D341Med (cell line): ENCODE results near the gene ADAMTS5.

ENCODE experiments used
- DNase-seq: peaks from one replicate; pipeline ENCODE4 v3.0.0; 2012; ENCODE audit warnings: low spot score

ADAMTS5 gene

DNA sequence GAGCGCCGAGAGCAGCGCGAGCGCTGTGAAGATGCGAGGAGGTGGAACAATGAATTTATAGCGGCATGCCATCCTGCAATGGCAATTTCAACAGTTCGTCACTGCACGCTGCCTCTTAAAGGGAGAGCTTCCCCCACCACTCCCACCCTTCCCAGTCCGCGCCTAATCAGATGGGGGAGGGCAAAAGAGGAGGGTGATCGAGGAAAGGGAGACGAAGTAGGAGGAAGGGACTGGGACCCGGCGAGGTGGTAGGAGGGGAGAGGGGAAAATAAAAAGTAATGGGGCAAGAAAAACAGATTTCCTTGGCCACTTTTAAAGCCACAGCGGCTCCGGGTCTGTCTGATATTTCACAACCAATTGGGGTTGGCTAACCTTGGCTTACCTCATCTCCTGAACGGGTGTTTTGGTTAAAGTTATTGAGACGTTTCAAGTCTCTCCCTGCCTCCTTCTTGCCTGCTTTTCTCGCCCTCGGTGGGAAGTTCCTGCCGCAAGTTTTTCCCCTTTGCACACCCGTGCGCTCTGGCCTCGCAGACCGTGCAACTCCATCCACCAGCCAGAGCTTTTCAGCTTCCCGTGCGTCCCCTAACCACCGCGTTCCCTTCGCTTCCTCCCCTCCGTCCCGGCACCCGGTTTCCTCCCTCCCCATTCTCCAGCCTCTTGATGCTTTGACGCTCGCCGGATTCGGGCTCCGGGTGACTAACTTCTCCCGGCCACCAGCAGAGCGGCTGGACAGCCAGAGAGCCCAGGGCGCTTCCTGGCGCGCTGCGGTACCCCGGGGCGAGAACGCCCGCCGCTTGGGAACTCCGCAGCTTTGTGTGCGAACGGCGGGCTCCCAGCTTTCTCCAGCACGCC is at the start of gene ADAMTS5:
TSS of gene ADAMTS5 (minus strand) at position 27 of the 852 bp plus-strand sequence. CDS start 697 bp downstream, outside the sequence.
- DNase-seq: peak; percentile 53

- no peak for DNase-seq
These were observed 34.6 kb upstream of the ADAMTS5 start for GRCh38 chr21:27001526-27001925.

DNA sequence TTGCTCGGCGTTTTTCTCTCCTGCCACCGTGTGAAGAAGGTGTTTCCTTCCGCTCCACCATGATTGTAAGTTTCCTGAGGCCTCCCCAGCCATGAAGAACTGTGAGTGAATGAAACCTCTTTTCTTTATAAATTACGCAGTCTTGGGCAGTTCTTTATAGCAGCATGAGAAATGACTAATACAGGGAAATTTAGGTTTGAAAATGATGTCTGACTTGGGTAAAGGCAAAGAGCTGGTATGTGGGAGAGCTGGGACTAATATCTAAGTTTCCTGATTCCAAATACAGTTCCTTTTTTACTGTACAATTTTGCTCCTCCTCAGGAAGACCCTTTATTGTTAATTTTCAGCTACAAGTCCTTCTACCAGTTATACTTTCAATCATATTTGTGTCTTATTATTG is 16.7 kb upstream of the ADAMTS5 start:
- DNase-seq: no peak

DNA sequence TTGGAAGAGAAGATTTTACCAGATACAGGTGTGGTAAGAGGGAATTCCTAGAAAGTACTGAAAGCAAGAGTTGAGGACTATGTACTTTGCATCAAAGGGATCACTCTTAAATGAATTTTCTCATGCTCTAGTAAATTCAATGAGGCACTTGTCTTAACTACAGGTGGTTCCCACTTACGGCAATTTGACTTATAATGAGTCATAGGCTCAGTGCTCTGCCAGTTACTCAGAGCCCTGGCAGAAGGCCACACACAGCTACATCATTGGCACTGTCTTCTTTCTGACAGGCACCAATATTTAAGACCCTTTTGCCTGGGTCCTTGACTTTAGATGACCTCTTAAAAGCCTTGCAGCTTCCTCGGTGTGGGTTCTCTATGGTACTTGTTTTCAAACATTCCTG is 15.9 kb upstream of the ADAMTS5 start:
- DNase-seq: no peak

- DNase-seq: no peak
These were observed 10.9 kb upstream of the ADAMTS5 start for GRCh38 chr21:26977746-26978145.

DNA sequence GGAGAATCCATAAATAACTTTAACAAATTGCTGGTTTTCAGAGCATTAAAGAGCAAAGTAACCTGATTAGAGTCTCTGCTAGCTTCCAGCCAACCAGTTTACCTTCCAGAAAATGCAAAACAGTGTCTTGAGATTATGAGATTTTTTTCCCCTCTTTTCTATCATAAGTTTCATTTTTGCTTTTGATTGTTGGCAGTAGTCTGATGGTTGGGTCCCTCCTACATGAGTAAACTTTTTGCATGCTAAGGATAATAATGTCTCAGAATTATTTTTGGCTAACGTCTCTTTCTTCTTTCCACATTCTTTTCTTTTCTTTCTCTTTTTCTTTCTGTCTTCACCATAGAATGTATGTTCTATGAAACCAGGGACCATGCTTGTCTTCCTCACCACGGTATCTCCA is 6.3 kb upstream of the ADAMTS5 start:
- DNase-seq: no peak

DNA sequence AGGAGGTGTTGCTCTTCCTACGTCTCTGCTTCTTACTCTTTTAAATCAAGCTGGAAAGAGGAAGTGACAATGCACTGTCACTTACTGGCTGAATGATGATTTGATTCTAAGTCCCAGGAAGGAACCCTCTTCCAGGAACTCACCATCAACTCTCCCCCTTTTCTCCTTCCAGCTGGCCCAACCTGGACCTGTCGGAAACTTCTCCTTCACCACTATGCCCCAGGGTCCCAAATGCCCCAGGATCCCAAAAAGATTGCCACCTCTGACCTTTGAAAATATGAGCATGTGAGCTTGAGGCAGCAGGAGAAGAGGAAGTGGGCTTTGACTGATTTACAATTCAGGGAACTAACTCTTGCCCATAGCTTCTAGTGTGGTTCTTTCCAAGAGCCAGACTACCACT is 5.3 kb upstream of the ADAMTS5 start:
- DNase-seq: no peak

DNA sequence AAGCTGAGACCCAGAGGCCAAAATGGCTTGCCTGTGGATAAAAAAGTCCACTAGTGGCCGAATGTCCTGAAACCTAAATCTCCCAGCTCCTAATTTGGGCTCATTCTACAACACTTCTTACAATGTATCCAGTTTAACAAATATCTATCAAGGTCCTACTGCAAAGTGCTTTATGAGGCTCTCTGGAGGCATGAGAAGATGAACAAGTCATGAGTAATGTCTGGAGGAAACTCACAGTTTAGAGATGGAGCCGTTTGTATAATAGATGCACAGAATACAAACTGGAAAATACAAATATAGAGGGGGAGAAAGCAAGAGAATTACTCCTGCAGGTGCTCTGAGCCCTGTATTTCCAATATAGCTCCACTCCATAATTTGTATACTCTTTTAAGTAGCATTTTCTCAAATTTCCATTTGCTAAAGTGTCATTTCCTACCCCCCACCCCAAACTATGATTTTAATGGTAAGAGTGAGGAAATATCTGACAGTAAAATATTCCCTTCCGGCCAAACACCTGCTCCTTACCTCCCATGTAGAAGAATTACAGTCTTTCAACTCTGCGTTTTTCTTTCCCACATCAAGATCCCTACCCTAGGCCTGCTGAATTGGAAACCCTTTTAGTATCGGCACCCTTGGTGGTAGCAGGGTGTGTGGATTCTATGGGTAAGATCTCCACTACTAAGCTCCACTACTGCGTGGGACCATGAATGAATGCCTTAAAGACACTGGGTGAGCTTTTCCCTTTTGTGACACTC is 3.3 kb upstream of the ADAMTS5 start:
- DNase-seq: no peak

GRCh38 chr21:26966649-26967061 is 233 bp downstream of the ADAMTS5 start:
- DNase-seq: peak; percentile 74

DNA sequence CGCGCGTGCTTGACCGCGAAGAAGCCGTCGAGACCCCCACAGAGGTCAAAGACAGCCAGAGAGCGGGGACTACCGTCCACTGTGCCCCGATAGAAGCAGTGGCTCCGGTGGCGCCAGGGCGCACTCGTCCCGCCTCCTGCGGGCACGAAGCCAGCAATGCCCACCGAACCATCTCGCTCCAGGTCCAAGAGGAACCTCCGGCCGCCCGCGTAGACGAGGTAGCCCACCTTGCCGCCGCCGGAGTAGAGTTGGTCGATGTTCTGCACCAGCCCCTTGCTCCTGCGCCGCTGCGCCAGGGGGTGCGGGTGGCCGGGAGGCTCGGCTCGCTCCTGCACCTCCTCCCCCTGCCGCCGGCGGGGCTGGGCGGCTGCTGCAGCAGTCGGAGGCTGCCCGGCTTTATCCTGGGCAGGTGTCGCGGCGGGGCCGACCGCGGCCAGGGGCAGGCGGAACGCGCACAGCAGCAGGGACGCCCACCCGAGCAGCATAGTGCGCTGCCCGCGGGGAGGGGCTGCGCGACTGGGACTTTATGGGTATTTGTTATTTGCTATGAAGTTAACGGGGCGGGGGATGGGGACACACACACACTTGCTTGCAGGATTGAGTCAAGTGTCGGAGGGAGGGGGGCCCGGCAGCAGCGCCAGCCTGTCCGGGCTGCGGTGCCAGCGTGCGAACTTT is 844 bp downstream of the ADAMTS5 start:
- DNase-seq: peak; percentile 82

DNA sequence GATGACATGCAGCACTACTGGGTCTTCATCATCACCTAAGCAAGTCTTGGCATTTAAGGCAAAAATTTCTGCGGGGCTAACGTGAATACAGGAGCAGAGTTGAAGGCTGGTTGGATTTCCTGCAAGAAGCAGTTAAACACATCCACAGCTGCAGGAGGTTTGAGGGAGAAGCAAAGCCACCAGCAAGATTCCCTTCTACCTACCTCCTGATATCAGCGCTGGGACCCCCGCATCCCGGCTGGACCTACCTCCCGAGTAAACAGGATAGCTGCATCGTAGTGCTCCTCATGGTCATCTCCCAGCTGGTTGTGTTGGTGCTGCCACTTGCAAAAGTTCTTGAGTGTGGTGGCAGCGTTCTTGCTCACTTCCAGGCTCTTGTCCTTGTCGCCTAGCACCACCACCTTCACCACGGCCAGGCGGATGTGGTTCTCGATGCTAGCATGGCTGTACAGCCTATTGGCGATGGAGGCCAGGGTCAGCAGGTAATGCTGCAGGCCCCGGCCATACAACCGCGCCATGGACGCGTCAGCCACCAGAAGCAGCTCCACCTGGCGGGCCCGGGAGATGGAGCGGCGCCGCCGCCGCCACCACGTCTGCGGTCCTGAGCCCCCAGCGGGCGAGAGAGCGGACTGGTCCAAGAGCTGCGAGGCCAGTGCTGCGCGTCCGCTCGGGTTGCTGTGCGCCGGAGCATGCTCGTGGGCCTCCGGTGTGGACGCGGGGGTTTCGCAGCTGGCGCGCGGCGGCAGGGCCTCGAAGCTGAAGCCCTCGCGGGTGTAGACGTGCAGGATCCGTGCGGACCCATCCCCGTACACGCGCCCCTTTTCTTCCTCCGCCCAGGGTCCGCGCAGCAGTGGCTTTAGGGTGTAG is 1.6 kb downstream of the ADAMTS5 start:
- DNase-seq: peak; percentile 40

DNA sequence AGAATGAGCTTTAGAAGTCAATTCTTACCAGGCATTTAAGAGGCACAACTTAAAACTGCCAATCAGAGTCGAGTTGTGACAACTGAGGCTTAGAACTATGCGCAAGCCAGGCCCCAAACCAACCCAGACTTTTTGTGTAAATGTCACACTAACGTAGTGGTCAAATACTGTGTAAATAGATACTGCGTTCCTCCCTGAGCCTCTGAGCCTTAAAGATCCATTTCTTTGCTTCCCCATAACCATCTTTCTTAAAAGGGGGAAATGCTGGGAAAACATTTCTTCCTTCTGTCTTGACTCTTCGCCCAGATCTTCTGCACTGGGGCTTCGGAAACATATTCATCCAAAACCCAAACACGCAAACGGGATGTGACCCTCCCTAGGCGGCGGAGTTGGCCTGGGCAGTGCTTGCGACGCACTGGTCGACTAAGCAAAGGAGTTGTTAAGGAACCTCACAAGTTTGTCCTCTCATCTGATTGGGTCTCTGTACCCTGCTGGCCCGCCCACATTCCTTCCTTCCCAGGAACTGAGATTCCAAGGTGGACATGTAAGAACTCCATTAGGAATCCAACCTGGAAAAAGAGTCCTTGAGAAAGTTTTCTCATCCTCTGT is 2.6 kb downstream of the ADAMTS5 start:
- no peak for DNase-seq

- DNase-seq: no peak
These were observed 4.2 kb downstream of the ADAMTS5 start for GRCh38 chr21:26962621-26963181.

GRCh38 chr21:26961698-26962097 is 5.2 kb downstream of the ADAMTS5 start:
- DNase-seq: no peak

GRCh38 chr21:26958788-26959187 is 8.1 kb downstream of the ADAMTS5 start:
- DNase-seq: no peak

DNA sequence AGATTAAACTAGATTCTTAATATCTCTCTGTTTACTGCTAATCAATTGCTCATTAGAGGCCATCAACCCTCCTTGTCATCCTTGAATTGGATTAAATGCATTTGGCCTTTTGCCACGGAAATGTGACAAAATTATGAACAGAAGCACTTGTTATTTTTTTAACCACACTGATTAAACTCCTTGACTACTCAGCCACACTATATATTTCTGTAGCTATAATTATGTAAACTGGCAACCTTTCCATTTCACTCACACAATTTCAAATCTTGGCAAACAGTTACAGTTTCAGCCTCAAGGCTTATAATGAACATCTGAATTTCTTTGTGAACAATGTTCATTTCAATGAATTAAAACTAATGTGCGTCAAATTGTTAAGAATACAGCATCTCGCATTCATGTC is 10.1 kb downstream of the ADAMTS5 start:
- no peak for DNase-seq

DNA sequence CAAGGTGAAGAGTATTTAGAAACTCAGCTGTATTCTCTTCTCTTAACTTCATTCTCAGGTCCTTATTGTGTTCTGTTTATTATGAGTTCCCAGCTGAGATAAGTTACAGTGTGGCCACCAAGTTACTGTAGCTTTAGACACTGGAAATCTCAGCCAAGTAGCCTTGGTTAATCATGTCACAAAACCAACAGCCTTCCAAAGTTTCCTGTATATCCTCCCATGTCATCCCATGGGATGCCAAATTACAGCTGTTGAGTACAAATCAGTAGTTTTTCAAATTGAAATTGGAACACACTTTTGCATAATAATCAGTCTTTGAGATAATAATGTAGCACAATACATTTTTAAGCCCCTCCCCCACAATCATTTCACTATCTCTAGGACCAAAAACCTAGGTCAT is 10.7 kb downstream of the ADAMTS5 start:
- DNase-seq: no peak

GRCh38 chr21:26954662-26955121 is 12.2 kb downstream of the ADAMTS5 start:
- DNase-seq: no peak

GRCh38 chr21:26952374-26953066 is 14.4 kb downstream of the ADAMTS5 start:
- no peak for DNase-seq

- no peak for DNase-seq
These were observed 17.1 kb downstream of the ADAMTS5 start for GRCh38 chr21:26949830-26950229.
